HepG2 (cell line): ENCODE measurements around the gene CNTNAP1. TPM values are rescaled to one million over a fixed set of nuclear protein-coding genes. Genes with fewer than 3 reads are reported as not detected.

Source experiments
- BRCA1 ChIP-seq: sonication (generic); formaldehyde crosslinking; IDR thresholded peaks from 2 replicates; pipeline ENCODE4 v1.4.0; 2020; ENCODE audit warnings: missing genetic modification reagents
- GZF1 ChIP-seq: sonication (generic); formaldehyde crosslinking; IDR thresholded peaks from 2 replicates; pipeline ENCODE4 v1.5.1; 2020; ENCODE audit warnings: mild to moderate bottlenecking, missing genetic modification reagents
- KLF11 ChIP-seq: IDR thresholded peaks from 2 replicates; pipeline ENCODE4 v1.6.1; 2016; ENCODE audit warnings: missing compliant biosample characterization
- KLF12 ChIP-seq: sonication (generic); formaldehyde crosslinking; IDR thresholded peaks from 2 replicates; pipeline ENCODE4 v1.4.0; 2020; ENCODE audit warnings: missing genetic modification reagents, borderline replicate concordance
- MTF1 ChIP-seq: sonication (generic); formaldehyde crosslinking; IDR thresholded peaks from 2 replicates; pipeline ENCODE4 v1.5.0; 2020; ENCODE audit warnings: missing genetic modification reagents
- NR0B2 ChIP-seq: sonication (generic); formaldehyde crosslinking; IDR thresholded peaks from 2 replicates; pipeline ENCODE4 v1.4.0; 2020; ENCODE audit warnings: mild to moderate bottlenecking, missing genetic modification reagents
- PBX3 ChIP-seq: sonication (generic); formaldehyde crosslinking; IDR thresholded peaks from 2 replicates; pipeline ENCODE4 v1.8.1; 2023; ENCODE audit warnings: missing genetic modification reagents, inconsistent platforms, borderline replicate concordance
- SALL2 ChIP-seq: sonication (generic); formaldehyde crosslinking; IDR thresholded peaks from 2 replicates; pipeline ENCODE4 v1.8.1; 2023; ENCODE audit warnings: mild to moderate bottlenecking, missing genetic modification reagents, inconsistent platforms
- U2AF2 ChIP-seq: fragments of 200-400 bp; formaldehyde crosslinking; IDR thresholded peaks from 2 replicates; pipeline ENCODE4 v1.6.1; 2017; ENCODE audit warnings: low read depth, mild to moderate bottlenecking, low read length
- ZBTB26 ChIP-seq: IDR thresholded peaks from 2 replicates; pipeline ENCODE4 v1.6.1; 2016; ENCODE audit warnings: missing compliant biosample characterization, missing genetic modification reagents, borderline replicate concordance
- ZFP1 ChIP-seq: IDR thresholded peaks from 2 replicates; pipeline ENCODE4 v1.6.1; 2016
- ZMAT3 ChIP-seq: sonication (generic); formaldehyde crosslinking; conservative IDR thresholded peaks from 2 replicates; pipeline ENCODE4 v1.7.0; 2021; ENCODE audit warnings: missing genetic modification reagents
- ZNF512 ChIP-seq: sonication (generic); formaldehyde crosslinking; IDR thresholded peaks from 2 replicates; pipeline ENCODE4 v1.4.0; 2020; ENCODE audit warnings: mild to moderate bottlenecking, missing genetic modification reagents
- ZNF549 ChIP-seq: sonication (generic); formaldehyde crosslinking; IDR thresholded peaks from 2 replicates; pipeline ENCODE4 v1.5.0; 2020; ENCODE audit warnings: missing genetic modification reagents
- ZNF550 ChIP-seq: sonication (generic); formaldehyde crosslinking; IDR thresholded peaks from 2 replicates; pipeline ENCODE4 v1.4.0; 2020; ENCODE audit warnings: mild to moderate bottlenecking, missing genetic modification reagents, borderline replicate concordance
- polyA plus RNA-seq, 8 experiments: library from polyadenylated mRNA; depleted of rRNA in 3 of 8; stranded (reverse) in 7 of 8; unstranded in 1 of 8; fragments of >200 nt; fragmentation: Illumina TruSeq in 4 of 8; extraction: Trizol in 4 of 8; gene quantifications; 2 replicates each; pipeline versions ENCODE4 v1.2.1 to v1.2.3, GENCODE V29; 2011 to 2016; ENCODE audit warnings: low read depth in 4 of 8, missing spikeins in 1 of 8, mixed read lengths in 1 of 8; ENCODE audit not compliant: insufficient read depth in 1 of 8
- total RNA-seq, 5 experiments: library from RNA; depleted of rRNA; stranded (reverse); fragments of >200 nt; fragmentation: Illumina TruSeq; extraction: Trizol; gene quantifications; 2 replicates each; pipeline ENCODE4 v1.2.3, GENCODE V29; 2016; ENCODE audit warnings: low read depth in 1 of 5
- TF ChIP-seq, protein P1 (sequence below): sonication (generic); formaldehyde crosslinking; IDR thresholded peaks from 2 replicates; pipeline ENCODE4 v1.4.0; 2020; ENCODE audit warnings: mild to moderate bottlenecking, low read depth, missing genetic modification reagents
- TF ChIP-seq, protein P2 (sequence below): sonication (generic); formaldehyde crosslinking; IDR thresholded peaks from 2 replicates; pipeline ENCODE4 v1.4.0; 2020; ENCODE audit warnings: missing genetic modification reagents
- TF ChIP-seq, protein P3 (sequence below): sonication (generic); formaldehyde crosslinking; IDR thresholded peaks from 2 replicates; pipeline ENCODE4 v1.8.0; 2022; ENCODE audit warnings: missing genetic modification reagents, mild to moderate bottlenecking, moderate library complexity, borderline replicate concordance

CNTNAP1 gene
- total and polyA plus RNA-seq, 2 of the 13 experiments (the other 11 are each of a cell fraction or from before 2014, with no cell fraction given): 4.5 to 7.7 TPM

GRCh38 chr17:42744806-42745617 lies 62.7 kb downstream of the CNTNAP1 start, which contains the start of gene EZH1 (continued):
- TF ChIP-seq, protein P1, sequence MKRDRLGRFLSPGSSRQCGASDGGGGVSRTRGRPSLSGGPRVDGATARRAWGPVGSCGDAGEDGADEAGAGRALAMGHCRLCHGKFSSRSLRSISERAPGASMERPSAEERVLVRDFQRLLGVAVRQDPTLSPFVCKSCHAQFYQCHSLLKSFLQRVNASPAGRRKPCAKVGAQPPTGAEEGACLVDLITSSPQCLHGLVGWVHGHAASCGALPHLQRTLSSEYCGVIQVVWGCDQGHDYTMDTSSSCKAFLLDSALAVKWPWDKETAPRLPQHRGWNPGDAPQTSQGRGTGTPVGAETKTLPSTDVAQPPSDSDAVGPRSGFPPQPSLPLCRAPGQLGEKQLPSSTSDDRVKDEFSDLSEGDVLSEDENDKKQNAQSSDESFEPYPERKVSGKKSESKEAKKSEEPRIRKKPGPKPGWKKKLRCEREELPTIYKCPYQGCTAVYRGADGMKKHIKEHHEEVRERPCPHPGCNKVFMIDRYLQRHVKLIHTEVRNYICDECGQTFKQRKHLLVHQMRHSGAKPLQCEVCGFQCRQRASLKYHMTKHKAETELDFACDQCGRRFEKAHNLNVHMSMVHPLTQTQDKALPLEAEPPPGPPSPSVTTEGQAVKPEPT: peak; percentile 94; the same call in 1 of the 2 replicates
- no peak; the same call in 1 of the 2 replicates for TF ChIP-seq MTF1 (CRISPR knock-in tag)
- no peak; the same call in 1 of the 2 replicates for TF ChIP-seq BRCA1 (CRISPR knock-in tag)
- TF ChIP-seq U2AF2: no peak
- no peak for TF ChIP-seq ZFP1
- peak; percentile 23 for TF ChIP-seq SALL2 (CRISPR knock-in tag)
- TF ChIP-seq NR0B2 (CRISPR knock-in tag): peak; percentile 94
- no peak; the same call in none of the 2 replicates for TF ChIP-seq KLF12 (CRISPR knock-in tag)
- no peak; the same call in 1 of the 2 replicates for TF ChIP-seq ZMAT3 (CRISPR knock-in tag)
- TF ChIP-seq ZBTB26 (CRISPR knock-in tag): 0 out of 2 replicates have a peak, but pooled peaks have one; percentile 70
- no peak for TF ChIP-seq ZNF549 (CRISPR knock-in tag)
- TF ChIP-seq KLF11: peak; percentile 94; the same call in 1 of the 2 replicates
- TF ChIP-seq ZNF550 (CRISPR knock-in tag): 0 out of 2 replicates have a peak, but pooled peaks have one; percentile 96
- no peak for TF ChIP-seq PBX3 (CRISPR knock-in tag)
- TF ChIP-seq GZF1 (CRISPR knock-in tag): no peak; the same call in 1 of the 2 replicates
- TF ChIP-seq ZNF512 (CRISPR knock-in tag): no peak
- TF ChIP-seq, protein P2, sequence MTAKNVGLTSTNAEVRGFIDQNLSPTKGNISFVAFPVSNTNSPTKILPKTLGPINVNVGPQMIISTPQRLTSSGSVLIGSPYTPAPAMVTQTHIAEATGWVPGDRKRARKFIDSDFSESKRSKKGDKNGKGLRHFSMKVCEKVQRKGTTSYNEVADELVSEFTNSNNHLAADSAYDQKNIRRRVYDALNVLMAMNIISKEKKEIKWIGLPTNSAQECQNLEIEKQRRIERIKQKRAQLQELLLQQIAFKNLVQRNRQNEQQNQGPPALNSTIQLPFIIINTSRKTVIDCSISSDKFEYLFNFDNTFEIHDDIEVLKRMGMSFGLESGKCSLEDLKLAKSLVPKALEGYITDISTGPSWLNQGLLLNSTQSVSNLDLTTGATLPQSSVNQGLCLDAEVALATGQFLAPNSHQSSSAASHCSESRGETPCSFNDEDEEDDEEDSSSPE: peak; percentile 100
- TF ChIP-seq, protein P3, sequence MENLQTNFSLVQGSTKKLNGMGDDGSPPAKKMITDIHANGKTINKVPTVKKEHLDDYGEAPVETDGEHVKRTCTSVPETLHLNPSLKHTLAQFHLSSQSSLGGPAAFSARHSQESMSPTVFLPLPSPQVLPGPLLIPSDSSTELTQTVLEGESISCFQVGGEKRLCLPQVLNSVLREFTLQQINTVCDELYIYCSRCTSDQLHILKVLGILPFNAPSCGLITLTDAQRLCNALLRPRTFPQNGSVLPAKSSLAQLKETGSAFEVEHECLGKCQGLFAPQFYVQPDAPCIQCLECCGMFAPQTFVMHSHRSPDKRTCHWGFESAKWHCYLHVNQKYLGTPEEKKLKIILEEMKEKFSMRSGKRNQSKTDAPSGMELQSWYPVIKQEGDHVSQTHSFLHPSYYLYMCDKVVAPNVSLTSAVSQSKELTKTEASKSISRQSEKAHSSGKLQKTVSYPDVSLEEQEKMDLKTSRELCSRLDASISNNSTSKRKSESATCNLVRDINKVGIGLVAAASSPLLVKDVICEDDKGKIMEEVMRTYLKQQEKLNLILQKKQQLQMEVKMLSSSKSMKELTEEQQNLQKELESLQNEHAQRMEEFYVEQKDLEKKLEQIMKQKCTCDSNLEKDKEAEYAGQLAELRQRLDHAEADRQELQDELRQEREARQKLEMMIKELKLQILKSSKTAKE (CRISPR knock-in tag): no peak
